ENCODE results near the gene LEKR1. TPM values are rescaled to one million over a fixed set of nuclear protein-coding genes. Genes with fewer than 3 reads are reported as not detected.

Gene LEKR1
- total and polyA plus RNA-seq, 9 of the 15 experiments (the other 6 are each of a cell fraction or from before 2014, with no cell fraction given) = 0.76 to 1.8 (median 1.2) TPM

GRCh38 chr3:156787926-156788663 lies 38.1 kb upstream of the LEKR1 start (continued):
- TF ChIP-seq CEBPZ (IDR thresholded peaks at IDR 0.05; ENCODE audit: borderline replicate concordance, low read depth, low read length) (no peak), HOXB6 (CRISPR knock-in tag; IDR thresholded peaks at IDR 0.05; ENCODE audit: borderline replicate concordance) (no peak), TRIM24 (IDR thresholded peaks at IDR 0.05) (peak in 1 of 2 experiments; percentile 27; a peak in 1 of 4 replicates), RCOR1 (IDR thresholded peaks at IDR 0.05; ENCODE audit: borderline replicate concordance in 1 of 2, low read depth in 2 of 2, low read length in 2 of 2) (peak in 1 of 2 experiments; percentile 76; a peak in 1 of 4 replicates), MLLT1 (IDR thresholded peaks at IDR 0.05) (0 out of 4 replicates have a peak, but pooled peaks of 1 of the 2 experiments have one; percentile 21), ZNF224 (CRISPR knock-in tag; IDR thresholded peaks at IDR 0.05) (no peak), SMARCE1 (IDR thresholded peaks at IDR 0.05) (peak; percentile 93), PKNOX1 (IDR thresholded peaks at IDR 0.05) (peak; percentile 50), ARID1B (IDR thresholded peaks at IDR 0.05) (peak; percentile 87), ZC3H11A (IDR thresholded peaks at IDR 0.05; ENCODE audit: low read depth, low read length) (no peak), EHMT2 (IDR thresholded peaks at IDR 0.05) (peak; percentile 37; the same call in 1 of the 2 replicates), DDX20 (tag; IDR thresholded peaks at IDR 0.05; ENCODE audit: low read depth) (no peak), ATF1 (CRISPR knock-in tag; IDR thresholded peaks at IDR 0.05) (no peak), ATF1 (tag; IDR thresholded peaks at IDR 0.05) (0 out of 2 replicates have a peak, but pooled peaks have one; percentile 13), STAT5A (IDR thresholded peaks at IDR 0.05; ENCODE audit: borderline replicate concordance, low read length) (peak; percentile 17; the same call in 1 of the 2 replicates), SRSF7 (optimal IDR thresholded peaks at IDR 0.05; ENCODE audit: low read depth, low read length) (no peak), ZNF764 (CRISPR knock-in tag; IDR thresholded peaks at IDR 0.05; ENCODE audit: low read depth) (no peak), CTBP1 (IDR thresholded peaks at IDR 0.05; ENCODE audit: borderline replicate concordance) (peak; percentile 40; the same call in 1 of the 2 replicates), TEAD4 (IDR thresholded peaks at IDR 0.05; ENCODE audit: low read length) (peak; percentile 62), TEAD4 (CRISPR knock-in tag; IDR thresholded peaks at IDR 0.05; ENCODE audit: borderline replicate concordance) (no peak), ZNF655 (CRISPR knock-in tag; IDR thresholded peaks at IDR 0.05) (no peak), JUN (IDR thresholded peaks at IDR 0.05; ENCODE audit: borderline replicate concordance, low read depth, low read length) (peak; percentile 91), JUN (CRISPR knock-in tag; IDR thresholded peaks at IDR 0.05; ENCODE audit: borderline replicate concordance) (no peak)

Data from K562 (cell line).